IMR-90 (cell line): Measurements from ENCODE around the gene ZNF581. TPM values are rescaled to one million over a fixed set of nuclear protein-coding genes. Genes with fewer than 3 reads are reported as not detected.

Experiments used
- ATAC-seq: fragments of 200-7000 bp; cut with Tn5 transposase; 2 replicates; pipeline ENCODE4 v1.9.1; 2020; ENCODE audit warnings: low read depth, mild to moderate bottlenecking, moderate library complexity
- BruUV-seq: library from RNA; stranded (reverse); fragments of 400-500 nt; replicated peaks from 2 replicates; lab custom pipeline; 2021; lab: Mats Ljungman, UMichigan
- CTCF ChIA-PET: fragments of 300-600 bp; formaldehyde crosslinking; extraction: SDS; loops from one replicate; lab custom pipeline; 2021; ENCODE audit warnings: antibody characterized with exemption; lab: Yijun Ruan, JAX
- POLR2A ChIA-PET: fragments of 300-600 bp; sonication (Branson Sonifier 250); formaldehyde crosslinking; loops from one replicate; lab custom pipeline; 2022; ENCODE audit warnings: antibody characterized with exemption; ENCODE audit not compliant: unreplicated experiment; lab: Charles Lee
- DNase-seq: peaks from one replicate; pipeline ENCODE4 v3.0.0; 2013
- H2AFZ ChIP-seq: replicated peaks from 2 replicates; pipeline ENCODE3; 2013; ENCODE audit warnings: low read length, mild to moderate bottlenecking; ENCODE audit not compliant: poor library complexity
- H2AK5ac ChIP-seq: 2 replicates; pipeline ENCODE4 v1.6.1; 2013; ENCODE audit warnings: low read depth, low read length, inconsistent platforms
- H2AK9ac ChIP-seq: replicated peaks from 2 replicates; pipeline ENCODE3; 2013; ENCODE audit warnings: mild to moderate bottlenecking, low read depth, low read length, moderate library complexity; ENCODE audit not compliant: poor library complexity
- H2BK120ac ChIP-seq: 2 replicates; pipeline ENCODE4 v1.6.1; 2013; ENCODE audit warnings: low read depth, low read length, inconsistent platforms
- H2BK15ac ChIP-seq: 3 replicates; pipeline ENCODE4 v1.6.1; 2013; ENCODE audit warnings: low read depth, low read length, inconsistent platforms
- H2BK20ac ChIP-seq: 2 replicates; pipeline ENCODE4 v1.6.1; 2013; ENCODE audit warnings: low read depth, mild to moderate bottlenecking, inconsistent platforms, low read length, moderate library complexity
- H2BK5ac ChIP-seq: 2 replicates; pipeline ENCODE4 v1.6.1; 2013; ENCODE audit warnings: mild to moderate bottlenecking, low read depth, low read length, inconsistent platforms; ENCODE audit not compliant: poor library complexity, severe bottlenecking
- H3K14ac ChIP-seq: replicated peaks from 2 replicates; pipeline ENCODE4 v1.6.1; 2013; ENCODE audit warnings: low read depth, low read length, inconsistent platforms
- H3K18ac ChIP-seq: 2 replicates; pipeline ENCODE4 v1.6.1; 2013; ENCODE audit warnings: low read depth, low read length, control low read depth
- H3K23ac ChIP-seq: 2 replicates; pipeline ENCODE4 v1.6.1; 2013; ENCODE audit warnings: low read depth, low read length, inconsistent platforms
- H3K27ac ChIP-seq: 2 replicates; pipeline ENCODE4 v1.5.1; 2013; ENCODE audit warnings: mild to moderate bottlenecking, control low read depth, low read length; ENCODE audit not compliant: insufficient read depth
- H3K27me3 ChIP-seq: 2 replicates; pipeline ENCODE4 v1.6.1; 2013; ENCODE audit warnings: low read length; ENCODE audit not compliant: control insufficient read depth, insufficient read depth
- H3K36me3 ChIP-seq: 2 replicates; pipeline ENCODE4 v1.6.1; 2013; ENCODE audit warnings: low read length, mixed read lengths; ENCODE audit not compliant: control insufficient read depth, insufficient read depth
- H3K4ac ChIP-seq: 2 replicates; pipeline ENCODE4 v1.6.1; 2013; ENCODE audit warnings: low read depth, low read length, inconsistent platforms
- H3K4me1 ChIP-seq: 2 replicates; pipeline ENCODE4 v1.6.1; 2013; ENCODE audit warnings: low read length, mixed read lengths; ENCODE audit not compliant: control insufficient read depth, insufficient read depth
- H3K4me2 ChIP-seq: 2 replicates; pipeline ENCODE4 v1.6.1; 2013; ENCODE audit warnings: low read depth, mild to moderate bottlenecking, control low read depth, low read length, moderate library complexity
- H3K4me3 ChIP-seq: 2 replicates; pipeline ENCODE4 v1.5.1; 2013; ENCODE audit warnings: low read depth, mild to moderate bottlenecking, control low read depth, low read length, moderate library complexity; ENCODE audit not compliant: insufficient read depth
- H3K56ac ChIP-seq: 2 replicates; pipeline ENCODE4 v1.6.1; 2013; ENCODE audit warnings: low read length, inconsistent platforms; ENCODE audit not compliant: insufficient read depth; ENCODE audit errors: extremely low read depth
- H3K79me1 ChIP-seq, 2 experiments: 2 replicates each; pipeline ENCODE4 v1.6.1; 2013; ENCODE audit warnings: low read length in 2 of 2, inconsistent platforms in 1 of 2, low read depth in 1 of 2
- H3K9ac ChIP-seq: 2 replicates; pipeline ENCODE4 v1.6.1; 2013; ENCODE audit warnings: low read depth, low read length, control low read depth
- H3K9me1 ChIP-seq: 2 replicates; pipeline ENCODE4 v1.6.1; 2013; ENCODE audit warnings: low read length, inconsistent platforms; ENCODE audit not compliant: insufficient read depth
- H3K9me3 ChIP-seq: 2 replicates; pipeline ENCODE4 v1.6.1; 2013; ENCODE audit warnings: low read length; ENCODE audit not compliant: control insufficient read depth, insufficient read depth
- H4K20me1 ChIP-seq: 2 replicates; pipeline ENCODE4 v1.6.1; 2013; ENCODE audit warnings: low read length, inconsistent platforms; ENCODE audit not compliant: insufficient read depth
- H4K5ac ChIP-seq: 2 replicates; pipeline ENCODE4 v1.6.1; 2013; ENCODE audit warnings: mild to moderate bottlenecking, low read depth, low read length, control low read depth
- H4K8ac ChIP-seq, 2 experiments: 2 replicates each; pipeline ENCODE4 v1.6.1; 2013; ENCODE audit warnings: low read depth in 2 of 2, low read length in 2 of 2, control low read depth in 1 of 2, inconsistent platforms in 1 of 2
- H4K91ac ChIP-seq: 2 replicates; pipeline ENCODE4 v1.6.1; 2013; ENCODE audit warnings: low read depth, low read length, inconsistent platforms; ENCODE audit not compliant: insufficient read depth
- BHLHE40 ChIP-seq: fragments of 150-350 bp; IDR thresholded peaks from 2 replicates; pipeline ENCODE4 v1.6.1; 2016; ENCODE audit warnings: mild to moderate bottlenecking, low read depth, low read length
- CEBPB ChIP-seq: IDR thresholded peaks from 2 replicates; pipeline ENCODE4 v1.6.1; 2012; ENCODE audit warnings: low read depth, low read length, improper control_type of control experiment
- FOS ChIP-seq: fragments of 150-350 bp; IDR thresholded peaks from 2 replicates; pipeline ENCODE4 v1.6.1; 2016; ENCODE audit warnings: low read depth, low read length
- MXI1 ChIP-seq: IDR thresholded peaks from 2 replicates; pipeline ENCODE4 v1.6.1; 2012; ENCODE audit warnings: low read depth, mild to moderate bottlenecking, low read length, moderate library complexity, borderline replicate concordance
- NFE2L2 ChIP-seq: fragments of 150-350 bp; IDR thresholded peaks from 2 replicates; pipeline ENCODE4 v1.6.1; 2016; ENCODE audit warnings: low read depth, mild to moderate bottlenecking, low read length
- RCOR1 ChIP-seq: IDR thresholded peaks from 2 replicates; pipeline ENCODE4 v1.6.1; 2012; ENCODE audit warnings: mild to moderate bottlenecking, low read length, improper control_type of control experiment; ENCODE audit not compliant: insufficient replicate concordance
- RFX5 ChIP-seq: IDR thresholded peaks from 2 replicates; pipeline ENCODE4 v1.8.0; 2012; ENCODE audit warnings: low read depth, mild to moderate bottlenecking, low read length, moderate library complexity
- USF2 ChIP-seq: fragments of 150-350 bp; IDR thresholded peaks from 2 replicates; pipeline ENCODE4 v1.6.1; 2017; ENCODE audit warnings: mild to moderate bottlenecking, antibody characterized with exemption, low read length, low read depth
- WGBS, 2 experiments: methylation state at CpG; one replicate each; pipeline versions ENCODE4 v1.1.5 to v1.1.7; 2013; ENCODE audit warnings: missing lambda C conversion rate in 2 of 2; ENCODE audit not compliant: insufficient read length in 1 of 2; ENCODE audit errors: extremely low coverage in 2 of 2; 5-methylcytosine and 5-hydroxymethylcytosine counted together
- dilution Hi-C: fragments of 300-500 bp; cut with HindIII; formaldehyde crosslinking; loops from one replicate; pipeline ENCODE4 v1.14.3; 2018; ENCODE audit warnings: low sequenced_read_pairs; ENCODE audit not compliant: unreplicated experiment
- in situ Hi-C: fragments of 300-500 bp; cut with MboI; formaldehyde crosslinking; loops from 3 replicates; pipeline ENCODE4 v1.14.3; 2019; ENCODE audit warnings: low sequenced_read_pairs, inconsistent platforms, mixed read lengths
- intact Hi-C: fragments of 100-400 bp; cut with micrococcal nuclease; formaldehyde crosslinking; loops from 2 replicates; pipeline ENCODE4 v1.10.0; 2022
- polyA plus RNA-seq, 3 experiments: library from polyadenylated mRNA; depleted of rRNA; stranded (reverse); fragments of >200 nt; gene quantifications; 2 replicates each; pipeline ENCODE4 v1.2.3, GENCODE V29; 2012; ENCODE audit warnings: low replicate concordance in 1 of 3
- total RNA-seq: library from RNA; depleted of rRNA; stranded (reverse); fragments of >200 nt; gene quantifications from 2 replicates; pipeline ENCODE4 v1.2.3, GENCODE V29; 2012

ZNF581 gene
- total and polyA plus RNA-seq, 2 of the 4 experiments (the other 2 are of a cell fraction) = 9.7 to 21.9 TPM

GRCh38 chr19:55674459-55674840 lies 31.0 kb downstream of the ZNF581 start:
- BruUV-seq = no TSS peak
- H4K20me1 ChIP-seq = peaks cover 63% of the 10 kb centered on the region
- H3K56ac ChIP-seq = no peak overlapping the region

More at GRCh38 chr19:55674459-55674840, 31.0 kb downstream of the ZNF581 start:
- Histone ChIP-seq H2AK5ac (no peak overlapping the region), H2AK9ac (no peak overlapping the region), H2BK120ac (no peak overlapping the region), H2AFZ (no peak overlapping the region), H3K4ac (0 out of 2 replicates have a peak overlapping the region, but pooled peaks have one; percentile 27), H3K9ac (peak overlapping the region; percentile 31), H2BK20ac (no peak overlapping the region), H2BK5ac (no peak overlapping the region), H3K9me3 (no peaks in the 10 kb centered on the region), H3K18ac (no peak overlapping the region), H3K9me1 (peaks cover 2% of the 10 kb centered on the region; the same call in 1 of the 2 replicates), H3K36me3 (peaks cover 42% of the 10 kb centered on the region), H3K27me3 (no peaks in the 10 kb centered on the region), H4K91ac (no peak overlapping the region), H3K4me2 (peak overlapping the region; percentile 42), H3K14ac (no peak overlapping the region), H3K4me1 (peaks cover 5% of the 10 kb centered on the region; the same call in 1 of the 2 replicates), H3K23ac (no peak overlapping the region), H4K5ac (no peak overlapping the region), H3K4me3 (peak overlapping the region; percentile 80), H3K79me1 (peaks cover 16 to 58% of the 10 kb centered on the region in 2 experiments; a peak in 3 of 4 replicates), H3K27ac (peak overlapping the region; percentile 28; the same call in 1 of the 2 replicates), H2BK15ac (no peak overlapping the region), H4K8ac (peak overlapping the region in 1 of 2 experiments; percentile 53; a peak in 1 of 4 replicates)
- ATAC-seq (no peak), DNase-seq (no peak)
- intact Hi-C loops (loop anchor here (2.0 kb wide), 1 partner anchor 20 kb away; the partner anchor contains the start of gene U2AF2), dilution Hi-C loops (no loop called here), in situ Hi-C loops (loop anchor here (25.0 kb wide), 2 partner anchors 1212 to 1537 kb away; partner anchors contain the start of genes CDC42EP5, CNOT3 and LENG9)
- 69% methylated on average over 2 of the region's 17 CpGs; no CpG with 5 or more reads in 1 of the 2 experiments for WGBS, 2 experiments
- TF ChIP-seq MXI1 = no peak
- TF ChIP-seq RCOR1 = no peak
- no peak for TF ChIP-seq NFE2L2
- TF ChIP-seq RFX5 = no peak
- no peak for TF ChIP-seq BHLHE40
- no peak for TF ChIP-seq FOS
- no peak for TF ChIP-seq CEBPB
- TF ChIP-seq USF2 = no peak
- CTCF ChIA-PET = no interaction called here
- POLR2A ChIA-PET = no interaction called here
